Skin of body (tissue), 2 donors: ENCODE measurements around the gene MAGEC3. TPM values are rescaled to one million over a fixed set of nuclear protein-coding genes. Genes with fewer than 3 reads are reported as not detected.
"Not testable (repeated sequence)": the region's sequence is repeated elsewhere in the genome, so short reads cannot be mapped to it uniquely, and the experiment has no call there.

Source experiments
- DNase-seq: peaks from one replicate; lab custom pipeline; 2025; lab: John Stamatoyannopoulos, UW
- total RNA-seq: library from RNA; depleted of rRNA; stranded (reverse); fragments of >200 nt; gene quantifications from one replicate; pipeline ENCODE4 v1.2.3, GENCODE V29; 2014

MAGEC3 gene
- not detected for total RNA-seq

DNA sequence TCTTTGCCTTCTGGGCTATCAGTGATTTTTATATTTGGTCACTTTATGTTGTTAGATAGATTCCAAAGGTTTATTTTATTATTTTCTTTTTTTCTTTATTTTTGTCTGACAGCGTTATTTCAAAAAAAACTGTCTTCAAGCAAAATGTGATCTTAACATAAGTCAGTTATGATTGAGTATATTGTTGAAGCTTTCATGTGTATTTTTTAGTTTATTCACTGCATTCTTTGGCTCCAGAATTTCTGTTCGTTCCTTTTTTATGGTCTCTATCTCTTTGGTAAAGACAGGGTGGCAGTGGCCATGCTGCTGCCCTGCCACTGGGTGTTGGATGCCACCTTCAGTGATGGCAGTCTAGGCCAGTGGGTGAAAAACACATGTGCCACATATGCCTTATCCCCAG is at the start of gene MAGEC3:
Gene MAGEC3, plus strand, starts transcription at position 301 of the 400 bp plus-strand sequence. Its CDS starts 0 bp downstream, at position 301.
- DNase-seq: no peak

DNA sequence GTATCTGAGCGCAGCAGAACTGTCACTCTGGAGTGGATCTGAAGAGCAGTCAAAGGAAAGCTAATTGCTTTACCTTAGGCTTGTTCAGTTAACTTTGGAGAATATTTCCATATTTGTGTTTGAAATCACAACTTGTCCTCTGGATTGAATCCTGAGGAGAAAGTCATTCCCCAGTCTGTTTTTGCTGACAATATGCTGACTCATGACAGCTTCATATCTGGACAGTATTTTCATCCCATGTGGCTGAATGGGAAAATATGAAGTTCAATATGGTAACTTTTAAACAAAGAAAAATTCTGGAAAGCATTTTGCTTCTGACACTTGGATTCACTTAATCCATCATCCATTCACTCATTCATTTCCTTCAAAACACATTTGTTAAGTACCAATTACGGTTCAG is 46.3 kb upstream of the MAGEC3 start:
- no peak for DNase-seq

GRCh38 chrX:141811438-141811837 is 26.7 kb upstream of the MAGEC3 start:
- DNase-seq: no peak

DNA sequence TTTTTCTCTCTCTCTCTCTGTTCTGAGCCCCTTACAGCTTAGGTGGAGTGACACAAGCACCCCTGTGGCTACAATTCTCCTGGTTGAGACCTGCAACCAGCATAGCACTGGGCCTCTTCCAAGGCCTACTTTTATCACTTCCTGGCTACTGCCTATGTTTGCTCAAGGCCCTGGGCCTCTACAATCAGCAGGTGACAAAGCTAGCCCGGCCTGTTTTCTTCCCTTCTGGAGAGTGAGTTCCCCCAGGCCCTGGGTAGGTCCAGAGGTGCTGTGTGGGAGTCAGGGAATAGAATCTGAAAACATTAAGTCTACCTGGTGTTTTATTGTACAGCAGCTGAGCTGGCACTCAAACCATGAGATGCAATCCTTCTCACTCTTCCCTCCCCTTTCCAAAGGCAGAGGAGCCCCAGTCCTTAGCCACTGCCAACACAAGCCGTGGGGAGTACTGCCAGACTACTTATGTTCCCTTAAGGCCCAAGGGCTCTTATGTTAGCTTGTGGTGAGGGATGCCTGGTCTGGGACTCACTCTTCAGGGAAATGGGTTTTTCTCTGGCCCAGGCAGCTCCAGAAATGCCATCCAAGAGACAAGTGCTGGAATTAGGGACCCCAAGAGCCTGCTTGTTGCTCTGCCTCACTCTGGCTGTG is 23.8 kb upstream of the MAGEC3 start:
- DNase-seq: no peak

DNA sequence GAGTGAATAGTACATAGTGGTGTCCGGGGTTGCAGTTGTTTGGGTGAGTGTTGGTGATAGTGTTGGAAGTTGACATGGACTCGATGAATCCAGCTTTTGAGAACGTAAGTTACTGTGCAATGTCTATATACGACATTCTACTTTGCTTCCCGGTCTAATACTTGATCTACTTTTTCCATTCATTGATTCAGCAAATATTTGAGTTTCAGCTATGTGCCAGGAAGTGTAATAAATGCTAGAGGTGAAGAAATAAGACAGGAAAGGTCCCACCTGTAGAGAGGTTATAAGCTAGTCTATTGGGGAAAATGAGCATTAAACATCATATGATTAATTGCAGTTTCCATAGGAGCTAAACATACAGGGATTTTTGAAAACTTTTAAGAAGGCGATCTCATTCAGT is 22.2 kb upstream of the MAGEC3 start:
- DNase-seq: no peak

DNA sequence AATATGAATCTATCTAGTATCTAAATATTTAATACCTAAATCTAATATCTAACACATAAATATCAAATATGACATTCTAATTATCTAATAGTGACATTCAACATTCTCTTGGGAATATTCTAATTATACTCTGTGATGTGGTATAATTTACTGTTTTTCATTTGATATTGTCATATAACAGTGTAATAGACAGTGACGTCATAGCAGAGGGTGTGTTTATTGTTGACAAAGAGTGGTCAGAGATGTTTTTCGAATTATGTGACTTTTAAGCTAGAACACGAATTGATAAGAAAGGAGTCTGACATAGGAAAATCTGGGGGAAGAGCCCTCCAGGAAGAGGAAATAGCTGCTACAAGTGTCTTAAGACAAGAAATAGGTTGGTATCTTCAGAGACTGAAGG is 5.9 kb upstream of the MAGEC3 start:
- DNase-seq: no peak

DNA sequence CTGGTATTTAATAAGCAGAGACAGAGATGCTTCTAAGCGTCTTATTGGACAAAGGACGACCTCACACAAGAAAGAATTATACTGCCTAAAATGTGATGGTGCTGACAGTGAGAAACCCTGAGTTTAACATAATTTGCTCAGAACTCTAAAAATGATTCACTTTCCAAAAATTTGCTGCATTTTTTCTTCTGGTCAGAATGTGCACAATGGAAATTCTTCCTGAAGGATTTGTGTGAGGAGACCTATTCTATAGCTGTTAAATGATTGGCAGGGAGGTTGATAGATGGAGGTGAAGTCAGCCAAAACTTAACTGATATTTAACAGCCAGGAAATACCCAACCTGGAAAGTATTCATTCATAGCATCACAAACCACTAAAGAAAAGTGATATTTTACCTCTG is 1.7 kb downstream of the MAGEC3 start:
- DNase-seq: no peak

- no peak for DNase-seq
Observed at GRCh38 chrX:141857479-141857878, 19.4 kb downstream of the MAGEC3 start.

GRCh38 chrX:141879616-141880015 is 41.5 kb downstream of the MAGEC3 start:
- no peak for DNase-seq

DNA sequence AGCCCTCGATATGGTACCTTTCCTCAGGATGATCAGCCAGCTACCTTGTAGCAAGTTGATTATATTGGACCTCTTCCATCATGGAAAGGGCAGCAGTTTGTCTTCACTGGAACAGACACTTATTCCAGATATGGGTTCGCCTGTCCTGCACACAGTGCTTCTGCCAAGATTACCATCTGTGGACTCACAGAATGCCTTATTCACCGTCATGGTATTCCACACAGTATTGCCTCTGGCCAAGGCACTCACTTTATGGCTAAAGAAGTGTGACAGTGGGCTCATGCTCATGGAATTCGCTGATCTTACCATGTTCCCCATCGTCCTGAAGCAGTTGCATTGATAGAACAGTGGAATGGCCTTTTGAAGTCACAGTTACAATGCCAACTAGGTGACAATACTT is 50.7 kb downstream of the MAGEC3 start:
- DNase-seq: not testable (repeated sequence)

DNA sequence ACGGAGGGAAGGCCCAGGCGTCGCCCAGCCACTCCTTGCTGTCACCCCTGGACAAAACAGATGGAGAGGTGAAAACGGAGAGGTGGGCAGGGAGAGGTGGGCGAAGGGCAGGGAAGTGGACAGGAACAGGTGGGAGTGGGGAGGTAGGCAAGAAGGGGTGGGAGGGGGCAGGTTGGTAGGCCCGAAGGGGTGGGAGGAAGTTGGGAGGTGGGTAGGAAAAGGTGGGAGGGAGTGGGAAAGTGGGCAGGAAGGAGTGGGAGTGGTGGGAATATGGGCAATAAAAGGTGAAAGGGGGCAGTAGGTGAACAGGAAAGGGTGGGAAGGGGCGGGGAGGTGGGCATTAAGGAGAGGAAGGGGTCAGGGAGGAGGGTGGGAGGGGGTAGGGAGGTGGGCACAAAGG is 56.6 kb downstream of the MAGEC3 start:
- no peak for DNase-seq

DNA sequence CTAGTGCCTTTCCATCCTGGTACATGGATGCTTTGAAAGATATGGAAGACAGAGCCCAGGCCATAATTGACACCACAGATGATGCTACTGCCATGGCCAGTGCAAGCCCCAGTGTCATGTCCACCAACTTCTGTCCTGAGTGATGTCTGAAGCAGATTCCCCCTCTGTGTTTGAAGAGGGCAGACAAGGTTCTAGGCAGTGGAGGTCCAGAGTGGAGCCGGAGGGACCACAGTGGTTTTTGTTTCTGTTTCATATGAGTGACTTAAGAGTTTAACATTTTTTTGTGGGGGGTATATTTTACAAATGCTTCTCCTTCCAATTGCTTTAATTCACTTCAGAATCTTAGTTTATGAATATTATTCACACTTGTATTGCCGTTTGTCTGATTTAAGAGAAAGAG is 59.6 kb downstream of the MAGEC3 start:
- no peak for DNase-seq

DNA sequence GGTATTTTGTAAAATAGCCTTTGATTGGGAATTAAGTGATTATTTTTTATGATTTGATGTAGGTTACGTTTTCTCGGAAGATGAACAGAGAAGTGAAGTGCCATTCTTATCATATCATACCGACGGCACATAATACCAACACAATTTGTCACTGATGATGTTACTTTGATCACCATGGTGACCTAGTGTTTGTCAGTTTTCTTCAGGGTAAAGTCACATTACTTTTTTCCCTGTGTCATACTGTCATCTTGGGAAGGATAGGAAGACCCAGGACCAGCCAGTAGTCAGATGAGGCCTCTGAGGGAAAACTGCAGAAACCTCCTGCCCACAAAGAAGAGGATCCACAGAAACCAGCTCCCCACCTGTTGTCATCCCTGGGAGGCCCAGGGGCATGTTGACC is 64.2 kb downstream of the MAGEC3 start:
- DNase-seq: no peak

DNA sequence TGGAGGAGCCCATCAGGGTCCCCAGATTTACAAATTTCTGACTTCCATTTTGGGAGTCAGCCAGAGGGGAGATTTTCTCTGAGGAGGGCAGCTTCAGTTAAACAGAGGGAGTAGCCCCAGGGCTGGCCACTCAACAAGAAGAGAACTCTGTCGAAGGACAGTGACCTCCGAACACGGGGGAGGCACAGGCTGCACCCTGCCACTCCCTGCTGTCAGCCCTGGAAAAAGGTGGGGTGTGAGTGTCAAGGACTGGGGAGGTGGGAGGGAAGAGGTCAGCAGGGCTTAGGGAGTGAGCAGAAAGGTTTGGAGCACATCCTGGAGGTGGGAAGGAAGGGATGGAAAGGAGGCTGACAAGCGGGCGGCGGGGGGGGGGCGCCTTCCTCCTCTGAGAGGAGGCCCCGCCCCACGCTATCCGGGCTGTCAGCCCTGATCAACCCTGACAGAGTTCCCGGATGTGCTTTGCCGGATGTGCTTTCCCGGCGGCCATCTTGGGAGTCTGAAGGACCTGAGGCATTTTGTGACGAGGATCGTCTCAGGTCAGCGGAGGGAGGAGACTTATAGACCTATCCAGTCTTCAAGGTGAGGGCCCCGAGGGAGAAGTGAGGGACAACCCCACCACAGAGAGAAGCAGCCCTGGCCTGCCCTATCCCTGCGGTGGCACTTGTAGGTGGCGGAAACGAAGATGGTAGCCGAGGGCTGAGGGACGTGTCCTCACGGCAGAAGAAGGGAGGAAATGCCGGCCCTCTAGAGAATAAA is 65.5 kb downstream of the MAGEC3 start, which contains the start of gene MAGEC1:
Gene MAGEC1, plus strand, starts transcription at position 495 of the 756 bp plus-strand sequence. CDS start 1,179 bp downstream, outside the sequence.
- DNase-seq: no peak

DNA sequence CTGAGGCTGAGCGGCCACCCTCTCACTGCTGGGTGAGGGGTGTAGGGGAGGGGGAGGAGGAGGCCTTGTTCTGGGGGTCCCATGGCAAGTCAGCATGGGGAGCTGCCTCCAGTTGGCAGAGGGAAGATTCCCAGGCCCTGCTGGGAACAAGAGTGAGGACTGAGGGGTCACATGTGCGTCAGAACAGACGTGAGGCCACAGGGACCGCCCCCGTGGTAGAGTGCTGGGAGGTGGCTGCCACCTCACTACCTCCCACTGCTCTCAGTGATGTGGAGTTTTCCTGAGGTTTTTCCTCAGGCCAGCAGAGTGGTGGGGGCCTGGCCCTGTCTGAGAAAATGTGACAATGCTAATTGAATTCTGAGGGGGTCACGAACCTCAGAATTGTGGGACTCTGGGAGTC is 66.1 kb downstream of the MAGEC3 start:
- no peak for DNase-seq

DNA sequence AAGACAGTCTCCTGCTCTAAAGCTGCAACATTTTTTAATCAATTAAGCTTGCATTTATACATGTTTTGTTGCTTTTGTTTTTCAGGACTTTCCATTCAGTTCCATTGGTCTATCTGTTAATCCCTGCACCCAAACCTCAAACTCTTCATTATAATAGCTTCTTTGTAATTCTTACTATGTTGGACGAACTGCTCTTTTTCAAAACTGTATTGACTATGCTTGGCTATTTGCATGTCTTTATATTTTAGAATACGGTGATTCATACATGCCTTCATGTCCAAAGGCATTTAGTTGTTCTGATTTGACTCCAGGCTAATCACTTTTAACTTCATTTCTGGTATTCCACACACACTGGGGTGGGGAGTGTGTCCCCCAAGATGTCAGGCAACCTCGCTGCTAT is 79.7 kb downstream of the MAGEC3 start:
- DNase-seq: no peak

- no peak for DNase-seq
Observed at GRCh38 chrX:141924293-141924692, 86.2 kb downstream of the MAGEC3 start.

GRCh38 chrX:141928432-141928831 is 90.3 kb downstream of the MAGEC3 start:
- no peak for DNase-seq

DNA sequence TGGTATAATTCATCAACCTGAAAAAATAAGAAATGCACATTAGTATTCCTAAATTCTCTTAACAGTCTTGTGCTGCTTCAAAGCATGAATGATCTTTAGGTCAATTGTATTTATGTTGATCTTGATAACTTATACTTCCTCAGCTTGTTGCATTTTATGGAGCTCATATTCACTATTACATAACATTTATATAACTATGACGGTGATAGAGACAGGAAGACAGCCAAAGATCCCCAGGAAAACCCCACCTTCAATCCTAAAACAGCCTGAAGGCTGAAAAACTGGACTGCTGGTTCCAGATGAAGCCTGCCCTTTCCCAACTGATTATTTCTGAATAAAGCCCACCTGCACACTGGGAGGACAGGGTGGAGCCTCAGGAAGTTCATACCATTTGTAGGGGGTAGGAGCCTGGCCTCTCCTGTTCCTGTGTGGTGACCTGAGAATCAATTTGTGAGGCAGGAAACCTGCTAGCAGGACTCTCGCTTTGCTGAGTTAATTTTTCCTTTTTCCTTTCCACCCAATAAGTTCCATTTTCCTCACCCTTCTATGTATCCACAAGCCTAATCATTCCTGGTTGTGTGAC is 96.0 kb downstream of the MAGEC3 start:
- no peak for DNase-seq

- DNase-seq: no peak
Observed at GRCh38 chrX:141935645-141936044, 97.5 kb downstream of the MAGEC3 start.

- DNase-seq: no peak
Observed at GRCh38 chrX:141936080-141936479, 98.0 kb downstream of the MAGEC3 start.

DNA sequence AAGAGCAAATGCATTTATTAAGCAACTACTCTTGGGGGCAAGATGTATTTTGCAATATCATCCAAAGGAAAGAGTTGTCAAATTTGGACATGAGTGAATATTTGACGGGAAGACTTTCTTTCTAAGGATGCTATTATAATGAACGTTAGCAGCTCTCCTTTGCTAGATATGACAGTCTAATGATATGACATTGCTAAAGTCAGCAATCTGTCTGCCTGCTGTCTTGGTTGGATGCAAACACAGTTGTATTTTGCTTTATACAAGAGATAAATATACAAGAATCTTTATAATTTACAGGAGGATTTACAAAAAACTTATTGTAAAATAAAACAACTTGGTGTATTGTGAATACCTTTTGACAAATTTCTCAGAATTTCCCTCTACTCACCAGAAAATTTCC is 103.1 kb downstream of the MAGEC3 start:
- DNase-seq: no peak

DNA sequence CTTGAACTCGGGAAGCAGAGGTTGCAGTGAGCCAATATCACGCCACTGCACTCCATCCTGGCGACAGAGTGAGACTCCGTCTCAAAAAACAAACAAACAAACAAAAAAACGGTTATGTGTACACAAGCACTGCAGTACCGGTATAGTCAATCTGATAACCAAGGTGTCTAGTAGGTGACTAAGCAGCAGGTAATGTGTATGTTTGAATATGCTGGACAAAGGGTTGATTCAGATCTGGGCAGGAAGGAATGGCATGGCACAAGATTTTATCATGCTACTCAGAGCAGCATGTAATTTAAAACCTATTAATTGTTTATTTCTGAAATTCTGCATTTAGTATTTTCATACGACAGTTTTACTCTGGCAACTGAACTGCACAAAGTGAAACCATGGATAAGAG is 107.3 kb downstream of the MAGEC3 start:
- DNase-seq: no peak
